SKM-1 treated with dmso at 0.1 percent for 144 hours (cell line): ENCODE measurements around the gene RSU1.

ENCODE experiments used
- DNase-seq: peaks from one replicate; lab custom pipeline; 2025; ENCODE audit not compliant: unreplicated experiment; lab: John Stamatoyannopoulos, UW

RSU1 gene

GRCh38 chr10:16822726-16823360 lies 5.6 kb upstream of the RSU1 start:
- no peak for DNase-seq

- DNase-seq, result no peak
Measured at GRCh38 chr10:16822027-16822426, 4.8 kb upstream of the RSU1 start.

GRCh38 chr10:16820421-16820820 lies 3.2 kb upstream of the RSU1 start:
- DNase-seq, result no peak

- no peak for DNase-seq
Measured at GRCh38 chr10:16820018-16820417, 2.8 kb upstream of the RSU1 start.

GRCh38 chr10:16819436-16819835 lies 2.2 kb upstream of the RSU1 start:
- no peak for DNase-seq

GRCh38 chr10:16819026-16819425 lies 1.8 kb upstream of the RSU1 start:
- DNase-seq, result no peak

- DNase-seq, result no peak
Measured at GRCh38 chr10:16816830-16817124, 447 bp downstream of the RSU1 start.

- no peak for DNase-seq
Measured at GRCh38 chr10:16816171-16816570, 1.1 kb downstream of the RSU1 start.

GRCh38 chr10:16814012-16814411 lies 3.2 kb downstream of the RSU1 start:
- DNase-seq, result no peak

GRCh38 chr10:16812676-16813075 lies 4.5 kb downstream of the RSU1 start:
- DNase-seq, result no peak

- no peak for DNase-seq
Measured at GRCh38 chr10:16811765-16812164, 5.5 kb downstream of the RSU1 start.

- DNase-seq, result no peak
Measured at GRCh38 chr10:16811292-16811691, 5.9 kb downstream of the RSU1 start.

- DNase-seq, result no peak
Measured at GRCh38 chr10:16809074-16809718, 8.0 kb downstream of the RSU1 start.

- no peak for DNase-seq
Measured at GRCh38 chr10:16804123-16804522, 13.1 kb downstream of the RSU1 start.

GRCh38 chr10:16803464-16803863 lies 13.8 kb downstream of the RSU1 start:
- no peak for DNase-seq

GRCh38 chr10:16799621-16800020 lies 17.6 kb downstream of the RSU1 start:
- DNase-seq, result no peak

- DNase-seq, result no peak
Measured at GRCh38 chr10:16798571-16798970, 18.7 kb downstream of the RSU1 start.

- DNase-seq, result no peak
Measured at GRCh38 chr10:16795410-16796073, 21.7 kb downstream of the RSU1 start.

GRCh38 chr10:16794005-16794404 lies 23.2 kb downstream of the RSU1 start:
- no peak for DNase-seq

- no peak for DNase-seq
Measured at GRCh38 chr10:16792675-16793074, 24.5 kb downstream of the RSU1 start.

- DNase-seq, result no peak
Measured at GRCh38 chr10:16789765-16790164, 27.5 kb downstream of the RSU1 start.

- no peak for DNase-seq
Measured at GRCh38 chr10:16789261-16789660, 28.0 kb downstream of the RSU1 start.

GRCh38 chr10:16788778-16789177 lies 28.4 kb downstream of the RSU1 start:
- no peak for DNase-seq
